ENCODE results near the gene OXNAD1.

OXNAD1 gene

DNA sequence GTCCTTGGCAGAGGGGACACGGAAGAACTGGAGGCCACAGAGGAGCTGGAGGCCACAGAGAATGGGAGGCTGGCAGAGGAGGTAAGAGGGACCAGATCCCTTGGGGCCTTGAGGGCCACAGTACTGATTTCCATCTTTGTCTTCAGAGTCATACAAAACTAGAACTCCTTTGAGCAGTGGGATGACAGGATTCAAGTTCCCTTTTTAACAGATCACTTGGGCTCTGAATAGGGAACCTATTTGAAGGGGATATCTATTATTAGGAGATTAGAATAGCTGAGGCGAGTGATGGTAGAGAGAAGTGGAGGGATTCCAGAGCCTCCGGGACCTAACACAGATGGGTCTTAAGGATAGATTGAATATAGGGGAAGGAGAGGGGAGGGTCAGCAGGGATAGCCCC, 55.7 kb downstream of the OXNAD1 start:
- no peak overlapping the region for H3K27ac ChIP-seq (ENCODE audit: low read depth in 2 of 2, low read length in 2 of 2)
- H3K36me3 ChIP-seq (ENCODE audit: control insufficient read depth in 2 of 2, insufficient read depth in 2 of 2, low read length in 2 of 2), result peaks cover 38 to 72% of the 10 kb centered on the region in 2 donors

DNA sequence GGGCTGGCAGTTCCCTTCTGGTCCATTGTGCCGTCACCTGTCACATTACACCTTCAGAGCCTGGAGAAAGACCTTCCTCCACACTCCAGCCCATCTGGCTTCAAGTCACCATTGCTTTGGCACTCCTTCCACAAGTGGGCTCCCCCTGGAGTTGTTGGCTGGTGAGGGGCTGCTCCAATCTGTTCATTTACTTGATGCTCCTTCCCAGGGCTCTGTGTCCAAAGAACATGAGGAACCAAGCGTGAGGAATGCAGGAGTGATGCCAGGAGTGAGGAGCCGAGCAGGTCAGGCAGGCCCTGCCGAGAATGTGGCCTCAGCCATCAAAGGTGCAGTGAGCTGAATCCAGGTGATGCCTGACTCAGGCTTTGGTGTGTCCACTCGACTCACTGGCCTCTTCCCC, 57.2 kb downstream of the OXNAD1 start:
- Histone ChIP-seq H3K4me1 (ENCODE audit: control insufficient read depth in 2 of 2, insufficient read depth in 2 of 2, low read length in 2 of 2) (peaks cover 0 to 4% of the 10 kb centered on the region in 2 donors), H3K9ac (ENCODE audit: low read depth in 1 of 2, low read length in 2 of 2) (no peak overlapping the region), H3K27me3 (ENCODE audit: control insufficient read depth in 2 of 2, insufficient read depth in 2 of 2, low read length in 2 of 2) (no peaks in the 10 kb centered on the region), H3K27ac (ENCODE audit: low read depth in 2 of 2, low read length in 2 of 2) (no peak overlapping the region), H3K9me3 (ENCODE audit: control insufficient read depth in 2 of 2, low read length in 2 of 2) (no peaks in the 10 kb centered on the region), H3K36me3 (ENCODE audit: control insufficient read depth in 2 of 2, insufficient read depth in 2 of 2, low read length in 2 of 2) (peaks cover 36 to 68% of the 10 kb centered on the region in 2 donors), H3K4me3 (ENCODE audit: low read length in 2 of 2) (no peak overlapping the region)

More for the DNA sequence above, 55.7 kb downstream of the OXNAD1 start:
- Histone ChIP-seq H3K4me3 (ENCODE audit: low read length in 2 of 2) (no peak overlapping the region), H3K27me3 (ENCODE audit: control insufficient read depth in 2 of 2, insufficient read depth in 2 of 2, low read length in 2 of 2) (no peaks in the 10 kb centered on the region), H3K9me3 (ENCODE audit: control insufficient read depth in 2 of 2, low read length in 2 of 2) (no peaks in the 10 kb centered on the region), H3K9ac (ENCODE audit: low read depth in 1 of 2, low read length in 2 of 2) (no peak overlapping the region), H3K4me1 (ENCODE audit: control insufficient read depth in 2 of 2, insufficient read depth in 2 of 2, low read length in 2 of 2) (peaks cover 0 to 7% of the 10 kb centered on the region in 2 donors)

DNA sequence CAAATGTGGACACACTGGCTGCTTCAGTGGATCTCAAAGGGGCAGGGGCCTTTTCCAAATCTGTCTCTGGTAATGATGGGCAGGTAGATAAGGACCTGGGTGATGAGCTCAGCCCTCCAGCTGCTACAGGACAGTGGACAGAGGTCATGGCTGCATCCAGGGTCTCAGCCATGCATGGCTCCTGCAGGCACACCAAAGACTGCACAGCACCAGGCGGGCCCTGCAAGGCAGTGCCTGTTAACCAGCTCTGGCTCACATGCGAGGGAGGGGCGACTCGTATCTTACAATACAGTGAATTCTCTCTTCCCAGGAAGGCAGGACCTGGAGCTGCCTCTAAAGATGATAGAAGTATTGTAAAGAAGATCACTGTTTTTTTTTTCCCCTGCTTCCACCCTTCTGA, 58.7 kb downstream of the OXNAD1 start:
- H3K9ac ChIP-seq (ENCODE audit: low read depth in 1 of 2, low read length in 2 of 2), result no peak overlapping the region
- H3K36me3 ChIP-seq (ENCODE audit: control insufficient read depth in 2 of 2, insufficient read depth in 2 of 2, low read length in 2 of 2), result peaks cover 36 to 64% of the 10 kb centered on the region in 2 donors
- no peaks in the 10 kb centered on the region for H3K27me3 ChIP-seq (ENCODE audit: control insufficient read depth in 2 of 2, insufficient read depth in 2 of 2, low read length in 2 of 2)
- H3K4me1 ChIP-seq (ENCODE audit: control insufficient read depth in 2 of 2, insufficient read depth in 2 of 2, low read length in 2 of 2), result peaks cover 0 to 3% of the 10 kb centered on the region in 2 donors
- no peak overlapping the region for H3K4me3 ChIP-seq (ENCODE audit: low read length in 2 of 2)
- no peaks in the 10 kb centered on the region for H3K9me3 ChIP-seq (ENCODE audit: control insufficient read depth in 2 of 2, low read length in 2 of 2)
- H3K27ac ChIP-seq (ENCODE audit: low read depth in 2 of 2, low read length in 2 of 2), result no peak overlapping the region

DNA sequence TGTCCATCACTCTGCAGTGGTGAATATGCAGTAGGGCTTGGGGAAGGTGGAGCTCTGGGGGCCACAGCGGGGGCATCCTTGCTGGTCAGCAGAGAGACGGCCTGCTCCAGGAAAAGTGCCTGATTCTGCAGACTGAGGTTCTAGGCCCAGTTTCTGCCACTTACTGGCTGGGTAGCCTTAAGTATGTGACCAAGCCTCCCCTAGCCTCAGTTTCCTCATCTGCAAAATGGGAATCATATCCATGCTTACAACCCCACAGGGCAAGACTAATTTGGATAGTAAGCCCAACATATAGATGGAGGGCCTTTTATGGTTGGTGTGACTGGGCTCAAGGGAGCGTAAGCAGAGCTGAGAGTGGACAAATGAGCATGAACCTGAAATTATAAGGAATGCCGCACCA, 60.8 kb downstream of the OXNAD1 start:
- no peak overlapping the region for H3K9ac ChIP-seq (ENCODE audit: low read depth in 1 of 2, low read length in 2 of 2)
- peaks cover 27 to 51% of the 10 kb centered on the region in 2 donors for H3K36me3 ChIP-seq (ENCODE audit: control insufficient read depth in 2 of 2, insufficient read depth in 2 of 2, low read length in 2 of 2)
- no peaks in the 10 kb centered on the region for H3K4me1 ChIP-seq (ENCODE audit: control insufficient read depth in 2 of 2, insufficient read depth in 2 of 2, low read length in 2 of 2)
- no peaks in the 10 kb centered on the region for H3K9me3 ChIP-seq (ENCODE audit: control insufficient read depth in 2 of 2, low read length in 2 of 2)
- no peak overlapping the region for H3K27ac ChIP-seq (ENCODE audit: low read depth in 2 of 2, low read length in 2 of 2)
- H3K4me3 ChIP-seq (ENCODE audit: low read length in 2 of 2), result no peak overlapping the region
- no peaks in the 10 kb centered on the region for H3K27me3 ChIP-seq (ENCODE audit: control insufficient read depth in 2 of 2, insufficient read depth in 2 of 2, low read length in 2 of 2)

DNA sequence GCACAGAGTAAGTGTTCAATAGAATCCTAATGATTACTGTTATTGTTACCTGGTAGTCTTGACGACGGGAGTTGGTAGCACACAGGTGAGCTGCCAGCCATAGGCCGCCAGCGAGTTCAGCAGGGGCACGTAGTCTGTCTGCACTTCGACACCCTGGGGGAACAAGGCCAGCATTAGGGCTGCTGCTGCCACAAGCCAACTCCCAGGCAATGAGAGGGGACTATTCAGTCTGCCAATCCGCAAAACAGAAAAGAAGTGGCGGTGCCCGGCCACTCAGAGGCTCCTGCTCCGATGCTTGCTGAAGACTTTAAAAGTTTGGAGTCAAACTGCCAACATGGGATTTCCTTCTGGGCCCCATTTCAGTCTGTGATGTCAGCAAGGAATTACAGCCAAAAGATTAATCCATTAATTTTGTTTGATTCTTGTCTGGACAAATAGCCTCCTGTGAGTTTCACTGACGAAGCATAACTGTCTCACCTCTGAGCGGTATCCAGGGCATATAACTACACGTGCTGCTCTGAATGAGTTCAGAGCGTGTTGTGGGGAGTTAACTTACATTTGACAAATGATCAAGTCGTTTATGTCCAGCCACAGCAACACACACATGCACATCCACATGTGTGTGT, 61.8 kb downstream of the OXNAD1 start:
- Histone ChIP-seq H3K4me3 (ENCODE audit: low read length in 2 of 2) (no peak overlapping the region), H3K27me3 (ENCODE audit: control insufficient read depth in 2 of 2, insufficient read depth in 2 of 2, low read length in 2 of 2) (no peaks in the 10 kb centered on the region), H3K27ac (ENCODE audit: low read depth in 2 of 2, low read length in 2 of 2) (no peak overlapping the region), H3K4me1 (ENCODE audit: control insufficient read depth in 2 of 2, insufficient read depth in 2 of 2, low read length in 2 of 2) (no peaks in the 10 kb centered on the region), H3K9me3 (ENCODE audit: control insufficient read depth in 2 of 2, low read length in 2 of 2) (peaks cover 0 to 3% of the 10 kb centered on the region in 2 donors), H3K9ac (ENCODE audit: low read depth in 1 of 2, low read length in 2 of 2) (no peak overlapping the region), H3K36me3 (ENCODE audit: control insufficient read depth in 2 of 2, insufficient read depth in 2 of 2, low read length in 2 of 2) (peaks cover 21 to 46% of the 10 kb centered on the region in 2 donors)

DNA sequence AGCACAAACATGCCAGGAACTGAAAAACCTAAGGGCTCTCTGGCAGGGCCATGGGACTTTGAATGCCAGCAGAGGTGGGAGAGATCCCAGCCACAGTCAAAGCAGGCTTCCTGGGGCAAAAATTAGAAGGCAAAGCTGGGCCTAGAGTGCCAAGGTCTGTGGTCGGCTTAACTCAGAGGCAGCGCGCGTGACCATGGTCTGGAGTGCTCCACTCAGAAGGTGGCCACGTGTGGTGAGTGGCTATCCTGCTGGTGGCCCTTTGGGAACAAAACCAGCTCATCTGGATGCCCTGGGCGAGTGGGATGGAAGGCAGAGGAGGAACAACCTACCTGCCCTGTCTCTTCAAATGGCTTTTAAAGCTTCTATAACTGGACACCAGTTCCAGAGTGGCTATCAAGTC, 63.1 kb downstream of the OXNAD1 start:
- Histone ChIP-seq H3K27me3 (ENCODE audit: control insufficient read depth in 2 of 2, insufficient read depth in 2 of 2, low read length in 2 of 2) (no peaks in the 10 kb centered on the region), H3K4me3 (ENCODE audit: low read length in 2 of 2) (no peak overlapping the region), H3K9me3 (ENCODE audit: control insufficient read depth in 2 of 2, low read length in 2 of 2) (peaks cover 0 to 3% of the 10 kb centered on the region in 2 donors), H3K9ac (ENCODE audit: low read depth in 1 of 2, low read length in 2 of 2) (no peak overlapping the region), H3K36me3 (ENCODE audit: control insufficient read depth in 2 of 2, insufficient read depth in 2 of 2, low read length in 2 of 2) (peaks cover 9 to 38% of the 10 kb centered on the region in 2 donors), H3K4me1 (ENCODE audit: control insufficient read depth in 2 of 2, insufficient read depth in 2 of 2, low read length in 2 of 2) (no peaks in the 10 kb centered on the region), H3K27ac (ENCODE audit: low read depth in 2 of 2, low read length in 2 of 2) (no peak overlapping the region)

DNA sequence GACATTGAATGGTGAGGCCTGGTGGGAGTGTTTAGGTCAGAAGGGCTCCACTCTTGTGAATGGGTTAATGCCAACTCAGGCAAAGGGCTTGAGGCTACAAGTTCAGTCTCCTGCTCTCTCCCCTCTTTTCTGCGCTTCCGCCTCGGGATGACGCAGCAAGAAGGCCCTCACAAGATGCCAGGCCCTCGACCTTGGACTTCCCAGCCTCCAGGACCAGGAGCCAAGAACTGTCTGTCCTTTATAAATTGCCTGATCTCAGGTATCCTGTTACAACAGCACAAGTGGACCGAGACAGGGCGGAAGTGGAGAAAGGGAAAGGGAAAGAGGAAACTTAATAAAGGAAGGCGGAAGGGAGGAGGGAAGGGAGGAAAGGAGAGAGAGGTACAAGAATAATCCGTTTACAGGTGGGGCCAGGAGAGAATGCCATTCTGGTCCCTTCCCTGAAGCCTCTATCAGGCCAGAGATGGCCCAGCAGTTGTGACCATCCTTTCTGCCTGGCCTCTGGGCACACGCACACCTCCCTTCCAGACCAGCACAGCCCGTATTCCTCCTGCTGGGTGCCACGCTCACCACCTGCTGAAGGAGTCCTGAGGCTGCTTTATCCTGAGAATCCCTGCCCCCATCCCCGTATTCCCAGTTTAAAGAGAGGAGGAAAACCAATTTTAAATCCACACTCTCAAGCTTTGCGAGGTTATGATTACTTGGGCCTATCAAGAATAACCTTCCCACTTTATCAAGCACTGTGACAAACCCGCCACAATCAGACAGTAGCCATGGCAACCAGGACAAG, 64.2 kb downstream of the OXNAD1 start:
- H3K9me3 ChIP-seq (ENCODE audit: control insufficient read depth in 2 of 2, low read length in 2 of 2), result peaks cover 0 to 3% of the 10 kb centered on the region in 2 donors
- H3K36me3 ChIP-seq (ENCODE audit: control insufficient read depth in 2 of 2, insufficient read depth in 2 of 2, low read length in 2 of 2), result peaks cover 2 to 32% of the 10 kb centered on the region in 2 donors
- no peaks in the 10 kb centered on the region for H3K27me3 ChIP-seq (ENCODE audit: control insufficient read depth in 2 of 2, insufficient read depth in 2 of 2, low read length in 2 of 2)
- no peak overlapping the region for H3K9ac ChIP-seq (ENCODE audit: low read depth in 1 of 2, low read length in 2 of 2)
- H3K4me1 ChIP-seq (ENCODE audit: control insufficient read depth in 2 of 2, insufficient read depth in 2 of 2, low read length in 2 of 2), result no peaks in the 10 kb centered on the region
- H3K4me3 ChIP-seq (ENCODE audit: low read length in 2 of 2), result no peak overlapping the region
- no peak overlapping the region for H3K27ac ChIP-seq (ENCODE audit: low read depth in 2 of 2, low read length in 2 of 2)

DNA sequence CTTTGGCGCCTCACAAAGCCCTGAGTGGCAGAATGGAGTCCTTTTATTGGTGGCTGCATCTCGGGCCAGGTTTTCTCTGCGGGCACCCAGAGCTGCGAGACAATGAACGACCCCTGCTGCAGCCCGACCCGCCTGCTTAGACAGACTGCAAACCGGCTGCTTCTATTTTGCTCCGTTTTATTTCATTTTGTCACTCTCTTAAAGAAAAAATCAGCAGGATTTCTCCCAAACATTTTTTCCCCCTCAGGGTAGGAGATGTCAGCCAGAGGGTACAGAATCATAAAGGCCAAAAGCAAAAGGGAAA, 64.8 kb downstream of the OXNAD1 start:
- Histone ChIP-seq H3K9ac (ENCODE audit: low read depth in 1 of 2, low read length in 2 of 2) (no peak overlapping the region), H3K4me1 (ENCODE audit: control insufficient read depth in 2 of 2, insufficient read depth in 2 of 2, low read length in 2 of 2) (no peaks in the 10 kb centered on the region), H3K4me3 (ENCODE audit: low read length in 2 of 2) (no peak overlapping the region), H3K9me3 (ENCODE audit: control insufficient read depth in 2 of 2, low read length in 2 of 2) (peaks cover 0 to 3% of the 10 kb centered on the region in 2 donors), H3K36me3 (ENCODE audit: control insufficient read depth in 2 of 2, insufficient read depth in 2 of 2, low read length in 2 of 2) (peaks cover 2 to 32% of the 10 kb centered on the region in 2 donors), H3K27ac (ENCODE audit: low read depth in 2 of 2, low read length in 2 of 2) (no peak overlapping the region), H3K27me3 (ENCODE audit: control insufficient read depth in 2 of 2, insufficient read depth in 2 of 2, low read length in 2 of 2) (no peaks in the 10 kb centered on the region)

DNA sequence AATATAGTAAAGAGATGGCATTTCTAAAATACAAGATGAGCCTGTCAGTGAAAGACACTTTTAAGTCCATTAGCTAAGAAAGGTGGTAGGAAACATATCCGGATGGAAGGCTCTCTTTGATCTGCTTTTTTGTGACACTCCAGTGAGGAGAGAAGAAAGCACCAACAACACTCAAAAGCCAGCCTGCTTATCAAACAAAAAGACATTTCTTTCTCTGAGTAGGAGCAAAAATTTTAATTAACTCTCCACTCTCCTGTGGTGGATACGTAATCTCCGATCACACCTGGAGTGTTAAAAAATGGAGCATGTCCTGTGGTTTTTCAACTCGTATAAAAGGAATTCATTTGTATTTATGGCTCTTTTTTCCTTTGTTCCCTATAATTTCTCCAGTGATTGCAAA, 65.3 kb downstream of the OXNAD1 start:
- H3K36me3 ChIP-seq (ENCODE audit: control insufficient read depth in 2 of 2, insufficient read depth in 2 of 2, low read length in 2 of 2), result peaks cover 4 to 32% of the 10 kb centered on the region in 2 donors
- H3K27ac ChIP-seq (ENCODE audit: low read depth in 2 of 2, low read length in 2 of 2), result no peak overlapping the region
- peaks cover 0 to 3% of the 10 kb centered on the region in 2 donors for H3K9me3 ChIP-seq (ENCODE audit: control insufficient read depth in 2 of 2, low read length in 2 of 2)
- no peaks in the 10 kb centered on the region for H3K27me3 ChIP-seq (ENCODE audit: control insufficient read depth in 2 of 2, insufficient read depth in 2 of 2, low read length in 2 of 2)
- no peaks in the 10 kb centered on the region for H3K4me1 ChIP-seq (ENCODE audit: control insufficient read depth in 2 of 2, insufficient read depth in 2 of 2, low read length in 2 of 2)
- no peak overlapping the region for H3K4me3 ChIP-seq (ENCODE audit: low read length in 2 of 2)
- no peak overlapping the region for H3K9ac ChIP-seq (ENCODE audit: low read depth in 1 of 2, low read length in 2 of 2)

DNA sequence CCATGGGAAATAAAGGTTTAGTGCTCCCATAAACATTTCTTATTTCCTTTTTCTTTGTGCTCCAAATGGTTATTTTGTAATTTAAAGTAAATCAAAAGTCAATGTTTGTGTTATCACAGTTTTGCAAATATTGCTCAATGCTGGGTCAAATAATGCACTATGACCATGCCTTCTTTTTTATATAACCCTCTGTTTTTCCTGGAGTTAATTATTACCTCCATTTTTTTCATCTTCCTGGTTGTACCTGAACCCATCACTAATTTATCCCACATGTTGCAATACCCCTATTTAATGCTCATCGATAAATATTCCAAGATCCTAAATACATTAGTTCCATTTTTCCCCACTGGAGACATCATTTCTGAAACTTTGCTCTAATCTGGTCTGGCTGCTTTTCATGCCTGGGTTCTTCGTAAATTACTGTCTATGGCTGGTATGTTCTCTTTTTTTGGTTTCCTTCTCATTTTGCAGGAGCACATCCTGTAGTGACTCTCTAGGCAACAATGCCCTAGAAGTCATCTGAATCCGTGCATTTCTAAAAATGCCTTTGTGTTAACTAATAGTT, 66.4 kb downstream of the OXNAD1 start:
- Histone ChIP-seq H3K36me3 (ENCODE audit: control insufficient read depth in 2 of 2, insufficient read depth in 2 of 2, low read length in 2 of 2) (peaks cover 3 to 33% of the 10 kb centered on the region in 2 donors), H3K9ac (ENCODE audit: low read depth in 1 of 2, low read length in 2 of 2) (no peak overlapping the region)

More for the DNA sequence above, 66.4 kb downstream of the OXNAD1 start:
- no peak overlapping the region for H3K4me3 ChIP-seq (ENCODE audit: low read length in 2 of 2)
- peaks cover 0 to 3% of the 10 kb centered on the region in 2 donors for H3K9me3 ChIP-seq (ENCODE audit: control insufficient read depth in 2 of 2, low read length in 2 of 2)
- H3K27ac ChIP-seq (ENCODE audit: low read depth in 2 of 2, low read length in 2 of 2), result no peak overlapping the region
- no peaks in the 10 kb centered on the region for H3K27me3 ChIP-seq (ENCODE audit: control insufficient read depth in 2 of 2, insufficient read depth in 2 of 2, low read length in 2 of 2)
- no peaks in the 10 kb centered on the region for H3K4me1 ChIP-seq (ENCODE audit: control insufficient read depth in 2 of 2, insufficient read depth in 2 of 2, low read length in 2 of 2)

All from mucosa of rectum (tissue), 2 donors.